ENCODE data around the gene GIPC2. TPM values are rescaled to one million over a fixed set of nuclear protein-coding genes. Genes with fewer than 3 reads are reported as not detected.

GIPC2 gene
- total RNA-seq, 1 experiment from 2014 or later: 0.07 TPM

GRCh38 chr1:78045563-78045925 lies 222 bp upstream of the GIPC2 start:
- DNase-seq (ENCODE audit: low read depth, low spot score) (no peak), ATAC-seq (no peak)
- no peaks in the 10 kb centered on the region for H3K4me1 ChIP-seq (ENCODE audit: control insufficient read depth in 1 of 2, insufficient read depth in 2 of 2, low read length in 2 of 2)
- H3K27ac ChIP-seq (ENCODE audit: low read depth, low read length): no peak overlapping the region
- H3K79me2 ChIP-seq (ENCODE audit: insufficient read depth, low read length): no peaks in the 10 kb centered on the region
- CTCF ChIA-PET: no interaction called here
- POLR2A ChIA-PET: no interaction called here
- no peak overlapping the region for H3K4me2 ChIP-seq (ENCODE audit: low read length)
- no peaks in the 10 kb centered on the region for H3K9me3 ChIP-seq (ENCODE audit: control insufficient read depth in 1 of 2, insufficient read depth in 1 of 2, low read depth in 1 of 2, low read length in 2 of 2)
- no TSS peak for BruUV-seq (replicated peaks)
- H4K20me1 ChIP-seq (ENCODE audit: insufficient read depth): no peaks in the 10 kb centered on the region
- intact Hi-C loops (cut with micrococcal nuclease): no loop called here
- no peaks in the 10 kb centered on the region for H3K9me2 ChIP-seq (ENCODE audit: insufficient read depth)
- no peaks in the 10 kb centered on the region for H3K27me3 ChIP-seq (ENCODE audit: insufficient read depth, low read length)
- no peak overlapping the region for H3K9ac ChIP-seq (ENCODE audit: low read length)
- no peak overlapping the region for H3K4me3 ChIP-seq (replicated peaks in 1 of 2; ENCODE audit: low read depth in 1 of 2, low read length in 2 of 2)
- RAD21 ChIA-PET (ENCODE audit: low non-redundant PET in 1 of 2, low total read pairs in 2 of 2, uncharacterized antibody in 2 of 2, unreplicated experiment in 2 of 2): no interaction called here
- H2AFZ ChIP-seq (ENCODE audit: low read depth, low read length, poor library complexity, severe bottlenecking): no peak overlapping the region
- H3K36me3 ChIP-seq (ENCODE audit: control insufficient read depth in 1 of 2, insufficient read depth in 2 of 2, low read length in 2 of 2): no peaks in the 10 kb centered on the region
- TF ChIP-seq YY1 (IDR thresholded peaks at IDR 0.05; ENCODE audit: extremely low read depth, insufficient replicate concordance, low read depth, low read length) (no peak), RAD21 (IDR thresholded peaks at IDR 0.05; ENCODE audit: low read depth) (no peak), ZBTB33 (IDR thresholded peaks at IDR 0.05; ENCODE audit: extremely low read depth, insufficient replicate concordance, low read length) (no peak), POLR2A (IDR thresholded peaks at IDR 0.05; ENCODE audit: borderline replicate concordance, extremely low read depth, insufficient read depth, insufficient read length) (no peak)

DNA sequence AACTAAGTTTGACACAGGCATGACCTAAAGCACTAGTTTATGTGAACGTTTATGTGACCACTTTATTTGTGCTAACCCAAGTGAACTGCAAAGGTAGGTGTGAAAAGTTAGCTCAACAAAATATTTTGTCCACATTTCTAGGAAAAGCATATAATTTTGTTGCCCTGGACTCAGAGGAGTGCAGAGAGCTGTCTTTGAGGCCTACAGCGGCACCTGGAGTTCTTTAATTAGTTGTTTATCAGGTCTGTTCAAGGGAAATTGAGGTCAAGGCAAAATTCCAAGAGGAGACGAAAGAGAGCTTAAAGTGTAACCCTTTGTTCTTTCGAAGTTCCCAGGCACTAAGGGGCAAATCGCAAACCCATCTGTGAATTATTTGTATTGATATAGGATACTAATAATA lies 1.3 kb downstream of the GIPC2 start:
- intact Hi-C loops (cut with micrococcal nuclease): no loop called here
- ATAC-seq (no peak), DNase-seq (ENCODE audit: low read depth, low spot score) (no peak)
- Histone ChIP-seq H3K9ac (ENCODE audit: low read length) (no peak overlapping the region), H3K4me2 (ENCODE audit: low read length) (no peak overlapping the region), H3K4me1 (ENCODE audit: control insufficient read depth in 1 of 2, insufficient read depth in 2 of 2, low read length in 2 of 2) (no peaks in the 10 kb centered on the region), H3K27me3 (ENCODE audit: insufficient read depth, low read length) (no peaks in the 10 kb centered on the region), H3K9me2 (ENCODE audit: insufficient read depth) (no peaks in the 10 kb centered on the region), H3K9me3 (ENCODE audit: control insufficient read depth in 1 of 2, insufficient read depth in 1 of 2, low read depth in 1 of 2, low read length in 2 of 2) (no peaks in the 10 kb centered on the region), H3K27ac (ENCODE audit: low read depth, low read length) (no peak overlapping the region), H3K4me3 (replicated peaks in 1 of 2; ENCODE audit: low read depth in 1 of 2, low read length in 2 of 2) (no peak overlapping the region), H4K20me1 (ENCODE audit: insufficient read depth) (no peaks in the 10 kb centered on the region), H3K79me2 (ENCODE audit: insufficient read depth, low read length) (no peaks in the 10 kb centered on the region), H2AFZ (ENCODE audit: low read depth, low read length, poor library complexity, severe bottlenecking) (no peak overlapping the region), H3K36me3 (ENCODE audit: control insufficient read depth in 1 of 2, insufficient read depth in 2 of 2, low read length in 2 of 2) (no peaks in the 10 kb centered on the region)
- ChIA-PET CTCF (no interaction called here), RAD21 (ENCODE audit: low non-redundant PET in 1 of 2, low total read pairs in 2 of 2, uncharacterized antibody in 2 of 2, unreplicated experiment in 2 of 2) (no interaction called here), POLR2A (no interaction called here)
- BruUV-seq (replicated peaks): no TSS peak
- TF ChIP-seq EGR1 (IDR thresholded peaks at IDR 0.05; ENCODE audit: low read depth) (no peak), SP1 (IDR thresholded peaks at IDR 0.05; ENCODE audit: low read depth) (no peak), EZH2phosphoT487 (IDR thresholded peaks at IDR 0.05; ENCODE audit: borderline replicate concordance) (no peak), CTCF (IDR thresholded peaks at IDR 0.05 in 2 of 3, conservative IDR thresholded peaks at IDR 0.05 in 1 of 3; ENCODE audit: borderline replicate concordance in 1 of 3, insufficient read depth in 1 of 3, low read depth in 2 of 3, low read length in 2 of 3) (no peak), ELF1 (IDR thresholded peaks at IDR 0.05; ENCODE audit: borderline replicate concordance, low read depth) (no peak), POLR2A (IDR thresholded peaks at IDR 0.05; ENCODE audit: borderline replicate concordance, extremely low read depth, insufficient read depth, insufficient read length) (no peak), REST (IDR thresholded peaks at IDR 0.05; ENCODE audit: low read depth) (no peak), FOSL1 (IDR thresholded peaks at IDR 0.05; ENCODE audit: low read depth) (no peak), YY1 (IDR thresholded peaks at IDR 0.05; ENCODE audit: extremely low read depth, insufficient replicate concordance, low read depth, low read length) (no peak), POLR2AphosphoS5 (IDR thresholded peaks at IDR 0.05; ENCODE audit: low read depth, low read length) (no peak)
- TF ChIP-seq, protein P1, sequence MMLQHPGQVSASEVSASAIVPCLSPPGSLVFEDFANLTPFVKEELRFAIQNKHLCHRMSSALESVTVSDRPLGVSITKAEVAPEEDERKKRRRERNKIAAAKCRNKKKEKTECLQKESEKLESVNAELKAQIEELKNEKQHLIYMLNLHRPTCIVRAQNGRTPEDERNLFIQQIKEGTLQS (IDR thresholded peaks at IDR 0.05): no peak

Data from HCT116 (cell line).